ENCODE measurements around the gene PLB1.

The PLB1 gene

GRCh38 chr2:28538134-28538533 lies 42.3 kb downstream of the PLB1 start:
- Histone ChIP-seq H3F3A (ENCODE audit: insufficient read depth, low read length) (no peaks in the 10 kb centered on the region), H2AFZ (ENCODE audit: low read length) (no peak overlapping the region), H4K20me1 (ENCODE audit: insufficient read depth, low read length) (no peaks in the 10 kb centered on the region), H3K36me3 (ENCODE audit: insufficient read depth, low read length) (no peaks in the 10 kb centered on the region), H3K4me1 (ENCODE audit: insufficient read depth, low read length, severe bottlenecking) (peaks cover 7% of the 10 kb centered on the region), H3K9ac (ENCODE audit: low read length) (no peak overlapping the region), H3K4me3 (ENCODE audit: low read depth, low read length, poor library complexity, severe bottlenecking) (no peak overlapping the region), H3K9me2 (ENCODE audit: low read depth, low read length) (no peaks in the 10 kb centered on the region), H3K27me3 (ENCODE audit: insufficient read depth, low read length) (peaks cover 3% of the 10 kb centered on the region; the same call in 1 of the 2 replicates), H3K27ac (ENCODE audit: low read depth, low read length, poor library complexity, severe bottlenecking) (no peak overlapping the region), H3K79me2 (ENCODE audit: insufficient read depth, low read length) (no peaks in the 10 kb centered on the region), H3K9me3 (ENCODE audit: low read length) (no peaks in the 10 kb centered on the region), H3K4me2 (ENCODE audit: low read length) (no peak overlapping the region)
- no peak for TF ChIP-seq EZH2 (IDR thresholded peaks at IDR 0.05; ENCODE audit: borderline replicate concordance, low read length)
- no peak for TF ChIP-seq CTCF (IDR thresholded peaks at IDR 0.05; ENCODE audit: low read length)

GRCh38 chr2:28538652-28539051 lies 42.8 kb downstream of the PLB1 start:
- no peaks in the 10 kb centered on the region for H3K9me2 ChIP-seq (ENCODE audit: low read depth, low read length)
- H4K20me1 ChIP-seq (ENCODE audit: insufficient read depth, low read length), result no peaks in the 10 kb centered on the region
- peaks cover 3% of the 10 kb centered on the region; the same call in 1 of the 2 replicates for H3K27me3 ChIP-seq (ENCODE audit: insufficient read depth, low read length)
- H3K79me2 ChIP-seq (ENCODE audit: insufficient read depth, low read length), result no peaks in the 10 kb centered on the region
- H3K4me2 ChIP-seq (ENCODE audit: low read length), result peak overlapping the region; percentile 32; the same call in 1 of the 2 replicates
- H2AFZ ChIP-seq (ENCODE audit: low read length), result no peak overlapping the region
- no peak overlapping the region for H3K27ac ChIP-seq (ENCODE audit: low read depth, low read length, poor library complexity, severe bottlenecking)
- no peak for TF ChIP-seq CTCF (IDR thresholded peaks at IDR 0.05; ENCODE audit: low read length)
- TF ChIP-seq EZH2 (IDR thresholded peaks at IDR 0.05; ENCODE audit: borderline replicate concordance, low read length), result no peak
- no peaks in the 10 kb centered on the region for H3K36me3 ChIP-seq (ENCODE audit: insufficient read depth, low read length)
- no peaks in the 10 kb centered on the region for H3K9me3 ChIP-seq (ENCODE audit: low read length)
- H3F3A ChIP-seq (ENCODE audit: insufficient read depth, low read length), result no peaks in the 10 kb centered on the region
- H3K4me1 ChIP-seq (ENCODE audit: insufficient read depth, low read length, severe bottlenecking), result peaks cover 7% of the 10 kb centered on the region
- H3K9ac ChIP-seq (ENCODE audit: low read length), result no peak overlapping the region
- H3K4me3 ChIP-seq (ENCODE audit: low read depth, low read length, poor library complexity, severe bottlenecking), result no peak overlapping the region

GRCh38 chr2:28539118-28539541 lies 43.3 kb downstream of the PLB1 start:
- peaks cover 3% of the 10 kb centered on the region; the same call in 1 of the 2 replicates for H3K27me3 ChIP-seq (ENCODE audit: insufficient read depth, low read length)
- H3K9ac ChIP-seq (ENCODE audit: low read length), result no peak overlapping the region
- peak overlapping the region; percentile 32; the same call in 1 of the 2 replicates for H3K4me2 ChIP-seq (ENCODE audit: low read length)
- no peak for TF ChIP-seq CTCF (IDR thresholded peaks at IDR 0.05; ENCODE audit: low read length)
- no peak for TF ChIP-seq EZH2 (IDR thresholded peaks at IDR 0.05; ENCODE audit: borderline replicate concordance, low read length)
- H3K27ac ChIP-seq (ENCODE audit: low read depth, low read length, poor library complexity, severe bottlenecking), result no peak overlapping the region
- no peaks in the 10 kb centered on the region for H3K36me3 ChIP-seq (ENCODE audit: insufficient read depth, low read length)
- H3K4me1 ChIP-seq (ENCODE audit: insufficient read depth, low read length, severe bottlenecking), result peaks cover 7% of the 10 kb centered on the region
- H3K4me3 ChIP-seq (ENCODE audit: low read depth, low read length, poor library complexity, severe bottlenecking), result no peak overlapping the region
- H3K79me2 ChIP-seq (ENCODE audit: insufficient read depth, low read length), result no peaks in the 10 kb centered on the region
- H3F3A ChIP-seq (ENCODE audit: insufficient read depth, low read length), result no peaks in the 10 kb centered on the region
- H3K9me2 ChIP-seq (ENCODE audit: low read depth, low read length), result no peaks in the 10 kb centered on the region
- no peaks in the 10 kb centered on the region for H4K20me1 ChIP-seq (ENCODE audit: insufficient read depth, low read length)
- H2AFZ ChIP-seq (ENCODE audit: low read length), result no peak overlapping the region
- no peaks in the 10 kb centered on the region for H3K9me3 ChIP-seq (ENCODE audit: low read length)

Measured in OCI-LY1 (cell line).